Upper lobe of left lung (tissue), 6 donors: Measurements from ENCODE around the gene HK3. TPM values are rescaled to one million over a fixed set of nuclear protein-coding genes. Genes with fewer than 3 reads are reported as not detected.

Experiments used
- ATAC-seq, 2 donors: fragments of 200-7000 bp; cut with Tn5 transposase; one replicate each; pipeline ENCODE4 v1.9.1; 2022; ENCODE audit warnings: mild to moderate bottlenecking in 2 of 2, moderate library complexity in 2 of 2; ENCODE audit not compliant: low FRiP score in 2 of 2
- DNase-seq, 2 donors: peaks; one replicate each; pipeline ENCODE4 v3.0.0-alpha.2; 2019 to 2020
- H3K27ac ChIP-seq, 4 donors: fragments of 200-600 bp; sonication (generic); one replicate each; pipeline ENCODE4 v1.5.1; 2016 to 2019
- H3K27me3 ChIP-seq, 4 donors: fragments of 200-600 bp; sonication (generic); one replicate each; pipeline ENCODE4 v1.5.1; 2017 to 2019
- H3K36me3 ChIP-seq, 4 donors: fragments of 200-600 bp; sonication (generic); one replicate each; pipeline ENCODE4 v1.5.1; 2016 to 2019
- H3K4me1 ChIP-seq, 4 donors: fragments of 200-600 bp; sonication (generic); one replicate each; pipeline ENCODE4 v1.5.1; 2018 to 2019
- H3K4me3 ChIP-seq, 4 donors: fragments of 200-600 bp; sonication (generic); one replicate each; pipeline ENCODE4 v1.5.1; 2017 to 2019; ENCODE audit warnings: mild to moderate bottlenecking in 2 of 4, moderate library complexity in 1 of 4
- H3K9me3 ChIP-seq, 4 donors: fragments of 200-600 bp; sonication (generic); one replicate each; pipeline ENCODE4 v1.5.1; 2018 to 2019
- CTCF ChIP-seq, 6 experiments: fragments of 450-650 bp in 4 of 6; fragments of 200-600 bp in 2 of 6; sonication (generic) in 2 of 6; IDR thresholded peaks; one replicate each; pipeline ENCODE4 v1.5.1; 2016 to 2019; ENCODE audit warnings: antibody characterized with exemption in 6 of 6
- EP300 ChIP-seq, 4 donors: sonication (generic); formaldehyde crosslinking; IDR thresholded peaks; one replicate each; pipeline ENCODE4 v1.5.1; 2017; ENCODE audit warnings: antibody characterized with exemption in 4 of 4, control low read depth in 2 of 4
- POLR2A ChIP-seq, 4 donors: fragments of 450-650 bp; IDR thresholded peaks; one replicate each; pipeline ENCODE4 v1.5.1; 2016 to 2017; ENCODE audit warnings: antibody characterized with exemption in 4 of 4, mild to moderate bottlenecking in 2 of 4
- POLR2AphosphoS5 ChIP-seq, 2 donors: sonication (generic); formaldehyde crosslinking; IDR thresholded peaks; one replicate each; pipeline ENCODE4 v1.5.1; 2017; ENCODE audit warnings: antibody characterized with exemption in 2 of 2
- WGBS, 2 donors: methylation state at CpG; one replicate each; pipeline ENCODE4 v1.1.5; 2017 to 2018; 5-methylcytosine and 5-hydroxymethylcytosine counted together
- total RNA-seq, 6 donors: library from RNA; depleted of rRNA in 4 of 6; stranded (reverse); fragments of >200 nt in 4 of 6; gene quantifications; one replicate each; pipeline versions ENCODE4 v1.1.0 to v1.2.1, GENCODE V29; 2016 to 2021
- donor health status: DM: no; HTN: no; CAD: no; lungs with moderate emphysema.
- donor health status: DM: no; HTN: yes; CAD: no; lungs with severe emphysema.

HK3 gene
- total RNA-seq, 6 donors from 2014 or later, result 16.0 to 106 (median 66.4) TPM

GRCh38 chr5:176906126-176906525 is 7.0 kb upstream of the HK3 start:
- 86 to 88% methylated on average over 1 of the region's 1 CpG for WGBS, 2 donors
- H3K27me3 ChIP-seq, result no peaks in the 10 kb centered on the region
- H3K4me1 ChIP-seq, result peaks cover 0 to 16% (median 2%) of the 10 kb centered on the region in 4 donors
- peaks cover 23 to 76% (median 52%) of the 10 kb centered on the region in 4 donors for H3K36me3 ChIP-seq
- no peak overlapping the region for H3K4me3 ChIP-seq
- ATAC-seq (no peak), DNase-seq (no peak)
- H3K9me3 ChIP-seq, result no peaks in the 10 kb centered on the region
- no peak for TF ChIP-seq EP300 (IDR thresholded peaks at IDR 0.05)
- TF ChIP-seq POLR2A (IDR thresholded peaks at IDR 0.05), result no peak
- H3K27ac ChIP-seq, result no peak overlapping the region

GRCh38 chr5:176904276-176904675 is 5.1 kb upstream of the HK3 start:
- H3K4me3 ChIP-seq, result no peak overlapping the region
- peaks cover 23 to 68% (median 48%) of the 10 kb centered on the region in 4 donors for H3K36me3 ChIP-seq
- WGBS, 2 donors, result 92 to 98% methylated on average over 3 of the region's 3 CpGs
- H3K9me3 ChIP-seq, result no peaks in the 10 kb centered on the region
- DNase-seq (no peak), ATAC-seq (no peak)
- peaks cover 17 to 34% (median 19%) of the 10 kb centered on the region in 4 donors for H3K4me1 ChIP-seq
- no peaks in the 10 kb centered on the region for H3K27me3 ChIP-seq
- H3K27ac ChIP-seq, result no peak overlapping the region
- TF ChIP-seq POLR2AphosphoS5 (IDR thresholded peaks at IDR 0.05), result no peak
- TF ChIP-seq POLR2A (IDR thresholded peaks at IDR 0.05), result no peak

DNA sequence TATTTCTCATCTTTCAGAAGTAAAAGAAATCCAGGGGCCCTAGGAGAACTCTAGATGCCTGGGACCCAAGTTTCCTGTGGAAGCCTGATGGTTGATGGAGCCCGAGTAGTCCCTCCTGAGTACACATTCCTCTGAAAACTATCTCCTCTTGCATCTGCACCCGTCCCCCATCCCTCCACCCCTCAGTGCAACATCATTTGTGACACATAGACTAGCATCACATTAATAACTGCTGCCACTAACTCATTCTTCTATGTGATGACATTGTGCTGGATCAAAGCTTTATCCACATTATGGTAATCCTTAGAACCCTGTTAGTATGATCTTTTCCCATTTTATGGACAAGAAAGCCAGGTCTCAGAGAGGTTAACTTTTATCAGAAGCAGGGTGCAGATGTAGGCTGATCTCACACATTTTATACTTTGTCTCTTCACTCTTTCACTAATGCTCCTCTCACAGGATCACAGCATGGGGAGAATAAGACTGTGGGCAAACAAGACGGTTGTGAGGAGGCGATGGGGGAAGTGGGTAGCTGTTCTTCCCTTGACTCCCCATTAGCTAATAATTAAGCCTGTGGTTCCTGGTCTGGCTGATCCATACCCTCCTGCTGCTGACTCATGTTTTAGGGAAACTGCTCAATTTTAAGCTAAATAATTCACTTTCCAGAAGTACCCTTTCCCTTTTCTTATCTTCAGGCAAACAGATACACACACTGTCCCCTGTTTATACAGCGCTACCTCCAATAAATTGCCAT is 3.9 kb upstream of the HK3 start:
- Histone ChIP-seq H3K4me3 (no peak overlapping the region), H3K27ac (peak overlapping the region in 1 of 4 donors; percentile 83), H3K4me1 (peaks cover 26 to 45% (median 27%) of the 10 kb centered on the region in 4 donors), H3K9me3 (no peaks in the 10 kb centered on the region), H3K27me3 (no peaks in the 10 kb centered on the region), H3K36me3 (peaks cover 23 to 56% (median 45%) of the 10 kb centered on the region in 4 donors)
- ATAC-seq, result peak in 1 of 2 donors; percentile 39
- no peak for TF ChIP-seq CTCF (IDR thresholded peaks at IDR 0.05)
- TF ChIP-seq POLR2A (IDR thresholded peaks at IDR 0.05), result no peak
- TF ChIP-seq POLR2AphosphoS5 (IDR thresholded peaks at IDR 0.05), result no peak
- no peak for TF ChIP-seq EP300 (IDR thresholded peaks at IDR 0.05)
- WGBS, 2 donors, result 84 to 94% methylated on average over 5 of the region's 5 CpGs
- DNase-seq, result no peak

- WGBS, 2 donors, result 75 to 93% methylated on average over 6 of the region's 6 CpGs
- ATAC-seq (no peak), DNase-seq (no peak)
- no peak for TF ChIP-seq POLR2AphosphoS5 (IDR thresholded peaks at IDR 0.05)
- no peak for TF ChIP-seq CTCF (IDR thresholded peaks at IDR 0.05)
- TF ChIP-seq EP300 (IDR thresholded peaks at IDR 0.05), result no peak
- TF ChIP-seq POLR2A (IDR thresholded peaks at IDR 0.05), result no peak
- H3K4me1 ChIP-seq, result peaks cover 26 to 45% (median 28%) of the 10 kb centered on the region in 4 donors
- H3K4me3 ChIP-seq, result no peak overlapping the region
- H3K27me3 ChIP-seq, result no peaks in the 10 kb centered on the region
- peaks cover 23 to 47% (median 41%) of the 10 kb centered on the region in 4 donors for H3K36me3 ChIP-seq
- peak overlapping the region; percentile 18 to 83 (median 26) for H3K27ac ChIP-seq
- H3K9me3 ChIP-seq, result no peaks in the 10 kb centered on the region
These were observed 3.1 kb upstream of the HK3 start for GRCh38 chr5:176902102-176902814.

GRCh38 chr5:176901260-176902101 is 2.3 kb upstream of the HK3 start:
- H3K27ac ChIP-seq, result peak overlapping the region; percentile 18 to 83 (median 58)
- DNase-seq (no peak), ATAC-seq (peak in 1 of 2 donors; percentile 40)
- TF ChIP-seq EP300 (IDR thresholded peaks at IDR 0.05) (no peak), CTCF (IDR thresholded peaks at IDR 0.05) (no peak), POLR2A (IDR thresholded peaks at IDR 0.05) (no peak), POLR2AphosphoS5 (IDR thresholded peaks at IDR 0.05) (no peak)
- H3K27me3 ChIP-seq, result no peaks in the 10 kb centered on the region
- 82 to 84% methylated on average over 12 of the region's 12 CpGs for WGBS, 2 donors
- peaks cover 26 to 45% (median 30%) of the 10 kb centered on the region in 4 donors for H3K4me1 ChIP-seq
- H3K36me3 ChIP-seq, result peaks cover 23 to 40% (median 34%) of the 10 kb centered on the region in 4 donors
- no peaks in the 10 kb centered on the region for H3K9me3 ChIP-seq
- no peak overlapping the region for H3K4me3 ChIP-seq
